Thyroid gland (tissue), 4 donors: ENCODE data around the gene MAST4.

Experiments
- CTCF ChIP-seq, 6 experiments: fragments of 200-600 bp in 3 of 6; fragments of 450-650 bp in 3 of 6; sonication (generic) in 3 of 6; IDR thresholded peaks; one replicate each; pipeline ENCODE4 v1.5.1; 2016 to 2019; ENCODE audit warnings: antibody characterized with exemption in 6 of 6, mild to moderate bottlenecking in 2 of 6, inconsistent platforms in 1 of 6, moderate library complexity in 1 of 6
- POLR2A ChIP-seq, 2 donors: fragments of 450-650 bp; IDR thresholded peaks; one replicate each; pipeline ENCODE4 v1.6.1; 2017; ENCODE audit warnings: antibody characterized with exemption in 2 of 2, mild to moderate bottlenecking in 2 of 2, moderate library complexity in 1 of 2

- TF ChIP-seq CTCF (IDR thresholded peaks at IDR 0.05) (no peak), POLR2A (IDR thresholded peaks at IDR 0.05) (no peak)
These were observed 246.3 kb downstream of the MAST4 start for GRCh38 chr5:66842540-66842939.
